NCI-H128 (cell line): ENCODE data around the gene DOCK3.
"Not testable (repeated sequence)": the region's sequence is repeated elsewhere in the genome, so short reads cannot be mapped to it uniquely, and the experiment has no call there.

Source experiments
- DNase-seq: peaks from one replicate; lab custom pipeline; 2025; ENCODE audit not compliant: unreplicated experiment; lab: John Stamatoyannopoulos, UW

Gene DOCK3

DNA sequence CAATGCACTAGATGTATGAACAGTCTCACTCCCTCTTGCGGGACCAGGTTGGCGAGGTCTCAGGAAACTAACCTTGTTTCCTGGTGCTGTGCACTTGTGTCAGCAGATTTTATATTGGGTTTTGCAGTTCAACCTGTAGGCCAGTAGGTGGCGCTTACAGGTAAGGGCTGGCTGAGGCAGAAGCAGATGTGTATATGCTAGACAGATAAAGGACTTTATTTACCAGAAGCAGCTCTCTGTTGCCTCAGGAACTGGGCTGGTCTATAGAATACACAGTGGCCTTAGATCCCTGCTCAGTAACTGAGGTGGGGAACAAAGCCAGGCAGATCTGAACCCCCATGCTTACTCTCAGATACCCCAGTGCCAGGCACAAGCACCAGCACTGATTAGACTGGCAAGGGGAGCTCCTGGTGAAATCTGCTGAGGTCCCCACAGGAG lies 296.8 kb downstream of the DOCK3 start:
- no peak for DNase-seq

DNA sequence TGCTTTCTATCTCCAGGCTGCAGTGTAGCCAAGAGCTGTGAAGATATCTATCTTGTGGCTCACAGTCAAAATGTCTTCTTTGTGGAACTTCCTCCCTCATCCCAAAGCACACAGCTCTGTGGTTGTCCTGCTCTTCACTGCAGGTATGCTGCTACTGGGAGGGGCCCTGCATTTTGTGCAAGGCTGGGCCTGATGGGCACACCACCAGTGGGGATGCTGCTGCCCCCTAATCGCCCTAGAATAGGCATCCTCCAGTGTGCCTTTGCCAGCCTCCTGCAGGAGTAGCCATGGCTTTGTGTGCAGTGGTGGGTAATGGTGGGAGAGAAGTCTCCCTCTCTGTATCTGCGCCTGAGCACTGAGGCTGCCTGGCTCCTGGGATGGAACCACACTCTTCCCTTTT lies 297.3 kb downstream of the DOCK3 start:
- DNase-seq = no peak

DNA sequence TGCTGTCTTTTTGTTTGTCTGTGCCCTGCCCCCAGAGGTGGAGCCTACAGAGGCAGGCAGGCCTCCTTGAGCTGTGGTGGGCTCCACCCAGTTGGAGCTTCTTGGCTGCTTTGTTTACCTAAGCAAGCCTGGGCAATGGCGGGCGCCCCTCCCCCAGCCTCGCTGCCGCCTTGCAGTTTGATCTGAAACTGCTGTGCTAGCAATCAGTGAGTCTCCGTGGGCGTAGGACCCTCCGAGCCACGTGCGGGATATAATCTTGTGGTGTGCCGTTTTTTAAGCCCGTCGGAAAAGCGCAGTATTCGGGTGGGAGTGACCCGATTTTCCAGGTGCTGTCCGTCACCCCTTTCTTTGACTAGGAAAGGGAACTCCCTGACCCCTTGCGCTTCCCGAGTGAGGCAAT lies 303.9 kb downstream of the DOCK3 start:
- DNase-seq = not testable (repeated sequence)

DNA sequence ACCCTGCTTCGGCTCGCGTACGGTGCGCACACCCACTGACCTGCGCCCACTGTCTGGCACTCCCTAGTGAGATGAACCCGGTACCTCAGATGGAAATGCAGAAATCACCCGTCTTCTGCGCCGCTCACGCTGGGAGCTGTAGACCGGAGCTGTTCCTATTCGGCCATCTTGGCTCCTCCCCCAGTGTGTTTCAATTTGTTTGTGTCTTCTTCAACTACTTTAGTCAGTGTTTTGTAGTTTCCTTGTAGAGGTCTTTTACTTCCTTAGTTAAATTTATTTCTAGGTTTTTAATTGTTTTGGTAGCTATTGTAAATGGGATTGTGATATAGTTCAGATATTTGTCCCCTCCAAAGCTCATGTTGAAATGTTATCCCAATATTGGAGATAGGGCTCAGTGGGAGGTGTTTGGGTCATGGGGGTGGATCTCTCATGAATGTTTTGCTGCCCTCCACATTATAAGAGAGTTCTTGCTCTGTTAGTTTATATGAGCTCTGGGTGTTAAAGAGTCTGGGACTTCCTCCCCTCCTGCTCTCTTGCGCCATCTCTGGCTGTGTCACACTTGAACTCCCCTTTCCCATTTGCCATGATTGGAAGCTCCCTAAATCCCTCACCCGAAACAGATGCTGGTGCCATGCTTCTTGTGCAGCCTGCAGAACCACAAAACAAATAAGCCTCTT lies 304.4 kb downstream of the DOCK3 start:
- no peak for DNase-seq

DNA sequence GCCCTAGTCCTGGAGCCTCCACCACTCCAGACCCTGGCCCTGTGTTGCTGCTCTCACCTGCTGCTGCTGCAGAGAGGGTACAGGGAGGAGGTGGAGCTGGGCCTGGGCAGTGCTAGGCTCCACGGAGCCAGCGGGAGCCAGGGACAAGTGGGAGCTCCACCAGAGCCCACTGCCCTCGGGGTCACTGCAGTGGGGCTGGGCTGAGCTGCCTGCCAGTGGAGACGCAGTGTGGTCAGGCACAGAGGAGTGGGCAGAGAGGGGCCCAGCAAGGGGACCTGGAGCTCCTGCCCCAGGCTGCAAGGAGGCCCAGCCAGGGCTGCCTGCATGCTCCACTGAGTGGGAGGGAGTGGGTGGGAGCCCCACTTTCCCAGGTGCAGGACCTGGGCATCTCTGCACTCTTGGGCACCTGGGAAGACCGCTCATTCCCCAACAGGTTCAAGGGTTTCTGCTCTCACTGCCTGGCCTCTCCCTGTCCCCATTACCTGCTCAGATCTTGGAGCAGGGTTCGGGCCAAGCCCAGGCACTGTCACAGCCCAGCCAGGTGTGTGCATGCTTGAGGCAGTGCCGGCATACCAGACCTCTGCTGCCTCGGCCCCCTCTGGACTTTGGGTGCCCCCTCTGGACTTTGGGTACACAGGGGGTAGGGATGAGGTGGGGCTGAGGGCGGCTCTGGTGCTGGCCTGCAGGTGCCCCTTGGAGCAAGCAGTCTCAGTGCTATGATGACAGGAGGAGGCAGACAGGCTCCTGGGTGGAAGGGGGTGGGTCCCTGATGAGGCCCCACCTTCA lies 308.0 kb downstream of the DOCK3 start:
- DNase-seq = no peak

DNA sequence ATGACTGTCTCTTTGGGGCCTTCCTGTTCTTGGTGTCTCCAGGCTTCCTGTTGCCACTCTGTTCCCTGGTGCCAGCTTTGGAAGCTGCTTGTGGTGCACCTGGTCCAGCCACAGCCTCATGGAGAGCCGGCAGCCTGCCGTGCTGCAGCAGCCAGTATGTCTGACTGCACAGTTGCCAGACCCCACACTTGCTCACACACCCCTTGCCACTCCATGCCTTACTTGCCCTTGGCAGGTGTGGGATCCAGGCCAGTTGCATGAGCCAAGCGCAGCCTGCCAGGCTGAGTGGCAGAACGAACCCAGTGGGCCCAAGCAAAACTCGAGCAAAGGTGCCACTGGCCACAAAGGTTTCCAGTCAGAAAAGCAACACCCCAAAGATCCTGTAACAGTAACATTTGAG lies 309.2 kb downstream of the DOCK3 start:
- DNase-seq = no peak

DNA sequence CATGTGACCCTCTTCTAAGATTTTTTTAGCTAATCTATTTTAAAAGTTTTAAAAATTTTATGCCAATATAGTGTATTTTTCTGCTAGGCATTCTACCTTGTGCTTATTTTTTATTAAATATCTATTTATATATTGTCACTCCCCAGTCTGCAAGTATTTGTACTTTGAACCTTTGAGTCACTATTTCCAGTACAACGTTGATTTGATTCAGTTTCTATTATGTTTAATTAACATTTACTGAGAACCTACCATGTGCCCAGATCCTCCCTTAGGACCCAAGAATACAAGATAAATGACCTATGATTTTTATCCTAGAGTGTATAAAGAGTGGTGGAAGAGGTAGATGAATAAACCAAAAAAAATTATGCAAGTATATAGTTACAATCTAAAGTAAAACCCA lies 311.2 kb downstream of the DOCK3 start:
- DNase-seq = no peak

DNA sequence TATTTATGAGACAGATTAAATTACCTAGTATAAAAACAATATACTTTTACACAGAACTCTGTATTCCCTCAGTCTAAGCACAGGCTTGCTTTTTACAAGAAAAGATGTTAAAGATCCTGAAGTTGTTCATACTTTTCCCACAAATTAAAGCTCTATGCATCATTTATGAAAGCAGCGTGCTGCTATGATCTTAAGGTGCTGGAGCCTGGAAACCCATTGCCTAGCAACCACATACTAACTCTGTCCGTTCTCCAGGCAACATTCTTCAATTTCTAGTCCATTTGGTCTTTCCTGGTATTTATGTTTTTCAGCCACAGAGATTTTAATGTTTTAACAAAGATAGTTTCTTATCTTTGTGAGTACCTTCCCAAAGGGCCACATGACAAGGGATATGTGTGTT lies 312.0 kb downstream of the DOCK3 start:
- no peak for DNase-seq

DNA sequence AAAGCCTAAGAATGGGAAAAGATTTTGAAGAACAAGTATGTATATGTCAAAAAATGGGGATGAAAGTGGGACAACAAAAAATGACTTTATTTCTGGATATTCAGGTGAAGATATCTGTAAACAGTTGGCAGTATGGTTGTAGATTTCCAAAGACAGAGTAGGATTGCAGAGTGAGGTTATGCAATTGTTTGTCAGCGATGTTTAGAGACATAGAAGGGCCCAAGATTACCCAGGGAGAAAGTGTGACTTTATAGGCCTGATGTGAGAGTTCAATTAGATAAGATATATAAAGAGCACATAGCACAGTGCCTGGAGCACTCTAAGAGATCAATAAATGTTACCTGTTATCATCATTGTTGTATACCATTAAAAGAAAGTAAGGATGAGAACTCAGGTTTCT lies 319.8 kb downstream of the DOCK3 start:
- DNase-seq = no peak

DNA sequence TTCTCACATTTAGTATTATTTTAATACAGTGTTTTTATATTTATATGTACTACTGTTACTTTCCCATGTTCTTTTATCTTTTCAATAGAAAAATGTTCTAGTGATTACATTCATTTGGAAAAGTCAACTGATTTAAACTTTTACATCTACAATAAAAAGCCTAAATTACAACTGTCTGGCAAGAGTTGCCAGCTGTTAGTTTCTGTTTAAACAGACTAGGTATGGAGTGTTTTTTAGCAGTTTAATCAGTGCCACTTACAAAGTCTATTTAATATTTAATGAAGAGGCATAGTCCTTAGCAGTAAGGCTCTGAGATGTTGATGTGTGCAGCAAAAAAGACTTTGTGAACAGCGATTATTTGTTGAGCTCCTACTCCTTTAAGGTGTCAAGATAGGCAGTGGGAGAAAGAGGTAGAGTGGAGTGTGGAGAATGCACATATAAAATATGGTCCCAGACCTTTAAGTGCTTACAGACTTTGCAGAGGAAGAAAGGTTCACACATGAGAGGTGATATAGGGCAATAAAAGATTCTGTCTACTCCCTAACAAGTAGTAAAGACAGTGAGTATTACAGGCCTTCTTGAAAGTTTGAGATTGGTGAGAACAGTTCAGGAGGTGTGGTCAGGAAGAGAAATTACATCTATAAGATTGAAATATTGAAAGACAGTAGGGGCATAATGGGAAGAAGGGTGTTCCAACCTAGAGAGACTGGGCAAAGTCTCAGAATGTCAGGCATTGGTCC lies 320.5 kb downstream of the DOCK3 start:
- DNase-seq = no peak

DNA sequence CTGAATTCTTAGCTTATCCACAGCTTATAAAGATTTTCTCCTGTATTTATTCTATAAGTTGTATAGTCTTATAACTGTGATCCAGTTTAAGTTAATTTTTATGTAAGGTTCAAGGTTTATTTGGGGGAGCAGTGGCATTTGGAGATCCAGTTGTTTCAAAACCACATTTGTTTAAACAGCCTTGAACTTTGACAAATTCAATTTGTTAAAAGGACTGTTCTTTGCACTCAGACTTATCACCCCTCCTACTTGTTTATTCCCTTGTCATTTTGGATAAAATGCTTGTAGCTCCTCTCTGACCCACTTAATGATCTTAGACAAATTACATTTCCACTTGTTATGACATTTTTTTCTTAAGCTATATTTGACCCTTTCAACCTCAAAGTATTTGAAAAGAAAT lies 327.8 kb downstream of the DOCK3 start:
- no peak for DNase-seq

DNA sequence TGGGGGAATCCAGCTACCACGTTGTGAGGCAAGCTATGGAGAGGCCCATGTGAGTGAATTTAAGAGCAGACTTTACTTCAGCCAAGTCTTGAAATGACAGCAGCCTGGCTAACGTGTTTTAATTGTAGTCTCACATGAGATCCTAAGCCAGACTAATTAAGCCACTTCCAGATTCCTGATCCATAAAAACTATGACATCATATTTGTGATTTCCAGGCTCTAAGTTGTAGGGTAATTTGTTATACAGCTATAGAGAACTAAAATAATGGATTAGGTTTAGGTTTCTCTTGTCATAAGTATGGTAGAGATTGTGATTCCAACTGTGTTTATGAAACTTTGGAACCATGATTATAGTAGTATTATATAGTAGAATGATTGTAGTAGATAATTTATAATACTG lies 329.5 kb downstream of the DOCK3 start:
- DNase-seq = no peak

DNA sequence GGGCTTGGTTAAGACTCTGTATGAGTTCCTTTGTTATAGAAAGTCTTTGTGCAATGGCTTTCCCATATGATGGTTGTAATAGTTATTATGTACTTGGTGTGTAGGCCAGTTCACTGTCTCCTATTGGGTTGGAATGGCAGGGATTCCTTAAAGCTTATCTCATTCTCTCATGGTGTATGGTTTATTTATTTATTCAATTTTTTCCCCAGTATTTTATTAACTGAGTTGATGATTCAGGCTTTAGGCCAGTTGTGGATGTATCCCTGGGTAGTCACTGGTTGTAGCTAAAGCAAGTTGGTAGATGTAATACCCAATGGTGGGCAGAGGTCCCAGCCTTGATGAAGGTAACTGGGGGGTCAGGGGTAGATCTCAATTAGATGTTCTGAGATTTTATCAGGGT lies 349.4 kb downstream of the DOCK3 start:
- DNase-seq = no peak

DNA sequence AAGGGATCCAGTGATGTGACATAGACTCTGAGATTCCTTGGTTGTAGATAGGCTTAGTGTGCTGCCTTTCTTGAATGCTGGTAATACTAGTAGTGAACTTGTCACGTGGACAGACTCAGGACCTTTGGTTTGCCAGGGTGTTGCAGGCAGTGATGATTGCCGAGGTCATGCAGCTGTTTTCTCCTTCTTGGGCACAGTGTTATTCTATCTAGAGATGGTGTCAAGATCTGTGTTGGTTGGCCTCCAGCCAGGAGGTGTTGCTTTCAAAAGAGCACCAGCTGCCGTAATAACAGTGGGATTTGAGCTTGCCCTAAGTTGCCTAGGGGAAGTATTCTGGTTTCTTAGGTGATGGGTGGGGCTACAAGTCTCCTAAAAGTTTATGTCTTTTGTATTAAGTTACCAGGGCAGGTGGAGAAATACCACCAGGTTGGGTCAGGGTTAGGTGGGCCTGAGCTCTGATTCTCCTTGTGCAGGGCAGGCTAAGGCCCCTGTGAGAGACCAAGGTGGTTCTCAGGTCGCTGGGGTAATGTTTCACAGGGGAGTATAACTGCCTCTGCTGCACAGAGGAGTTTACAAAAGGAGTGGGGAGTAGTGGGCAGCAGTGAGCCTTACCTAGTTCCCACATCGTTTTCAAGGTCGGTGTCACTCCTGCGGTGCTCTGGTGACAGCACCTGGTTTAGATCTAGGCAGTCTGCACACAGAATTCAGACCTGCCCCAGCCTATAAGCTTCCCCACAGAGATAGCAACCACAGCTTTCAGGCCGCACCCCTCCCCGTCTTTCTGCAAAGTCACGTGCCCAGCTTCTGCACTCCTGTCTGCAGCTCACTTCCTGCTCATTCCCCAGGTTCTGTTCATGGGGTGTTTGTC lies 350.3 kb downstream of the DOCK3 start:
- DNase-seq = no peak

DNA sequence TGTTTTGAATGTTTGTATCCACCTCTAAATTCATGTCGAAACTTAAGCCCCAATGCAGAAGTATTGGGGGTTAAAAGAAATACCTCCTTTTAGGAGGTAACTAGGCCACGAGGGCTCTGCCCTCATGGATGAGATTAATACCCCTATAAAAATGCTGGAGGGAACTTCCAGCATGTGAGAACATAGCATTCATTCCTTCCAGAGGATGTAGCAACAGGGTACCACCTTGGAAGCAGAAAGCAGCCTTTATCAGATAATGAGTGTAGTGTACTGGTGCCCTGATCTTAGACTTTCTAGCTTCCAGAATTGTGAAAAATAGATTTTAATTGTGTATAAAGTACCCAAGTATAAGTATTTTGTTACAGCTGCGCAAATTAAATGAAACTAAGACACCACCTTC lies 356.9 kb downstream of the DOCK3 start:
- no peak for DNase-seq

DNA sequence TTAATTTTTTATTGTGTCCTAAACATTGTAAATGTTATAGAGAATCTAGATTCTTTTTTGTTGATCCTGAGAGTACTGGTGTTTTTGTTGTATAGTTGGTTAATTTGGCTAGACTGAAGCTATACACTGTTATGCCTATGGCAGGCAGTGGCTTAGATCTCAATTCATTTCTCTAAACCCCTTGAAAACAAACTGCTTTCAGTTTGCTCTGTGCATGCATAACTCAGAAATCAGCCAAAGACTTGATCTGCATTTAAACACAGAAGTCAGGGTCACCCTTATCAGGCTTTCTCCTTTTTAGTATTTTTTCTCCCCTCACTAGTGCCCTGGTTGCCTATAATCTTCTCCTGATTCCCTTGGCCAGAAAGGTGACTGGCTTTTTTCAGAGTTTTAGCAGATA lies 360.9 kb downstream of the DOCK3 start:
- DNase-seq = no peak

DNA sequence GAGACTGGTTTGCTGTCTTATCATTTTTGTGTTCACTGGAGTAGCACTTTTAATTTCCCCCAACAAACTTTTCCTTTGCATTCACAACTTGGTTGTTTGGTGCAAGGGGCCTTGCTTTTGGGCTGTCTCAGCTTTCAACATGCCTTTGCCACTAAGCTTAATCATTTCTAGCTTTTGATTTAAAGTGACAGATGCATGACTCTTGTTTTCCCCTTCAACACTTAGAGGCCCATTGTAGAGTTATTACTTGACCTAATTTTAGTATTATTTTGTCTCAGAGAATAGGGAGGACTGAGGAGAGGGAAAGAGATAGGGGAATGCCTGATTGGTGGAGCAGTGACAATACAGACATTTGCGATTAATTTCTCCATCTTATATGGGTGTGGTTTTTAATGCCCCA lies 370.3 kb downstream of the DOCK3 start:
- no peak for DNase-seq

DNA sequence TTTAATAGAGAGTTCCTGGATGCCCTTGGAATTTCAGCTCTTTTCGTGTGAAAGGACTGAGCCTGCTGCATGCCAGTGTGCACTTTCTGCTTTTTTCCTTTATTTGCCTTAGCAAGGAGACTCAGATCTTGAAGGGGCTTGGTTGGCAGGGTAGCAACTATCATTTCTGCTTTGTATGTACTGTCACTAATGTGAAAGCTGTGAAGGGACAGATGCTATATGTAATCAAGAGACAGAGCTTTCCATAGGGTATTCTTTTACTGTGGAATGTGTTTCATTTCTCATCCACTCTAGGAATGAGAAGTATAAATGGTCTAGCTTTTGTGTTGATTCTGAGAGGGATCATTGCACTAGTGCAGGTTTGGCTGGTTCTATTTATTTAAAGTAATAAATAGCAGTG lies 377.8 kb downstream of the DOCK3 start:
- DNase-seq = no peak

DNA sequence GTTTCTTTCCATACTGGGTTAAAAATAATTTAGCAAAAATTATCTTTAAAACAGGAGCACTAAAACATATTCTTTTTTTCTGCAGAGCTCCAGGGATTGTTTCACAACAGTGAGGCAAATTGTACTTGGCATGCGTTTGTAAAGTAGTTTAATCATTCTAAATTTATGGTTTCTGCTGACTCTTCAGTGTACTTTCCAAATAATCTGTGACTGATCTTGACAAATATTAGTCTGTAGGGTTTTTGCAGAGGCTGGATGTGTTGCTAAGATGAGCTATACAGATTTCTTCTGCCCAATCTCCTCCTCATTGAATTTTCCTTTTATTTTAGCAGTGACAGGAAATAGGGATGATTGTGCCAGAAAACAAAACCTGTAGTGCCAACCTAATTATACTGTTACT lies 382.4 kb downstream of the DOCK3 start:
- no peak for DNase-seq

DNA sequence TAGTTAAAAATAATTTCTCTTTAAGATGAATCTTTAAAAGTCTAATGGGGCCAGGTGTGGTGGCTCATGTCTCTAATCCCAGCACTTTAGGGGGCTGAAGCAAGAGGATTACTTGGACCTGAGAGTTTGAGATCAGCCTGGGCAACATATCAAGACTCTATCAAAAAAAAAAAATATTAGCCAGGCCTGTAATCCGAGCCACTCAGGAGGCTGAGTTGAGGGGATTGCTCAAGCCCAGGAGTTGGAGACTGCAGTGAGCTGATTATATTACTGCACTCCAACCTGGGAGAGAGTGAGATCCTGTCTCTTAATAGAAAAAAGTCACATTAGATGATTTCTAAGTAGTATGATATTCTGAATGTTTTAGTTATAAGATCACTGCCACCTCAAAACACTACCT lies 388.3 kb downstream of the DOCK3 start:
- no peak for DNase-seq

DNA sequence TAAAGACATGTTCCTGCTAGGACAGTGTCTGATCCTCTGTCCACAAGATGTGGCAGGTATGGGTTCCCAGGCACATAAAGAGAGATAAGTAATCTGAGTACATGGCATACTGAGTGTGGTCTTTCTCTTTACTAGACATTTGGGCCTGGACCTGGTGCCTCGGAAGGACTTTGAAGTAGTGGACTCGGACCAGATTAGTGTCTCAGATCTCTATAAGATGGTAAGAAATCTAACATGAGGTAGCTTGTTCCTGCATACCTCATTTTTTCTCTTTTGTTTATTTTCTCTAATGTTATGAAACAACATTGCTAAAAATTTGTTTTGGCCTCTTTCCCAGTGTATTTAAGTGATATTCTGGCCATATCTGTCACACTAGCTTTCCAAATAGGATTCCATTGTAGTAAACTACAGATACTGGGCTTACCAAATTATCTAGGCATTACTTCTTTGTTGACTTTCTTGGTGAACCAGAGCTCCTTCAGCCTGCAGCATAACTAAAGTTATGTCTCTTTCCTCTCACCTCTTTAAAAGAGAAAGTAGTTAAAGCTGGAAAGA lies 400.6 kb downstream of the DOCK3 start:
- no peak for DNase-seq
